ENCODE results near the gene LRRC37A3. TPM values are rescaled to one million over a fixed set of nuclear protein-coding genes. Genes with fewer than 3 reads are reported as not detected.
"Not testable (repeated sequence)": the region's sequence is repeated elsewhere in the genome, so short reads cannot be mapped to it uniquely, and the experiment has no call there.

LRRC37A3 gene
- total RNA-seq, 4 donors from 2014 or later: 3.9 to 24.3 (median 5.9) TPM

DNA sequence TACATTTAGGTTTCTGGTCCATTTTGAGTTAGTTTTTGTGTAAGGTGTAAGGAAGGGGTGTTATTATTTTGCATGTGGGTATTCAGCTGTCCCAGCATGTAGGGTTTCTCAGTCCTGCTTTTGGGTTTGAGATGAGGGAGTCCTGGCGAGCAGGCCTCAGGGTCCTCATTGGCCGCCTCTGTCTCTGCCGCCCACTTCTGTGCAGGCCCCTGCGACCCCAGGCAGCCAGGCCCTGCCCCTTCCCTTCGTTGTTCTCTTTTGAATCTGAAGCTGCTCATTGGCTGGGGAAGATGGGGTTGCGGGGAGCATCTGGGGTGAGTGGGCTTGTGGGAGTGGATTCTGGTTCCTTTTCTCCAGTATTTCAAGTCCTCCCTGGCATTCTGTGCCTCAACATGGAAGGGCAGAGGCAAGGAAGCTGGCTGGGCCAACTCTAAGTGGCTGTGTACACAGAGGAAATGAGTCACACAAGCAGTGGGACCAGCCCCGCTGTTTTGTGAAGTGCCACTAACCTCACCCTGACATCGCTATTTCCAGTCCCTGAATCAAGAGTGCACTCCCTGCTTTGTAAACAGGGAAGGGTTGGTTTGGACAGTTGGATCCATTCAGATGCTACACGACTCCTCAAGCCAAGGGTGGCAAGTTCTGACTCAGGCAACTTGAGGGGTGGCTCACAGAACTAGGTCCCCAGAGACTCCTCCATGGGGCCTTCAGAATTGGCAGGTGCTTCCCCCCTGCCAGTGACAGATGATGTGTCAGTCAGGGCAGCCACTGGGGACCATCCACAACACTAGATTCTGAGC, 110.9 kb downstream of the LRRC37A3 start:
- H3K9me3 ChIP-seq, H3K4me3 ChIP-seq, H3K27me3 ChIP-seq, H3K36me3 ChIP-seq: not testable (repeated sequence)
- DNase-seq (ENCODE audit: low spot score in 2 of 2): peak; percentile 64 to 85
- peak in 1 of 3 donors; percentile 11 for TF ChIP-seq POLR2AphosphoS5 (IDR thresholded peaks at IDR 0.05)
- peak overlapping the region; percentile 51 for H3K27ac ChIP-seq
- 54% methylated on average over 7 of the region's 9 CpGs for WGBS
- H3K4me1 ChIP-seq: peaks cover 13% of the 10 kb centered on the region

Other genes with a start within 250 kb of the LRRC37A3 start
- gene GNA13, start 137.3 kb upstream of the LRRC37A3 start, total RNA-seq: 10 to 100 TPM; 36.7 to 45.0 (median 38.6) TPM
- gene RGS9, start 217.9 kb upstream of the LRRC37A3 start, total RNA-seq: 1 to 10 TPM; 1.1 to 8.5 (median 3.6) TPM

Data from suprapubic skin (tissue), 4 donors.